Stimulated activated CD4-positive, alpha-beta T cell treated with anti-CD3 and anti-CD28 coated beads, Interleukin-4, amount 100 ng/mL, for 1 hour (primary cell): ENCODE data around the gene ARHGAP22.

Experiments
- DNase-seq: peaks from one replicate; pipeline ENCODE4 v3.0.0-alpha.2; 2020

Gene ARHGAP22

DNA sequence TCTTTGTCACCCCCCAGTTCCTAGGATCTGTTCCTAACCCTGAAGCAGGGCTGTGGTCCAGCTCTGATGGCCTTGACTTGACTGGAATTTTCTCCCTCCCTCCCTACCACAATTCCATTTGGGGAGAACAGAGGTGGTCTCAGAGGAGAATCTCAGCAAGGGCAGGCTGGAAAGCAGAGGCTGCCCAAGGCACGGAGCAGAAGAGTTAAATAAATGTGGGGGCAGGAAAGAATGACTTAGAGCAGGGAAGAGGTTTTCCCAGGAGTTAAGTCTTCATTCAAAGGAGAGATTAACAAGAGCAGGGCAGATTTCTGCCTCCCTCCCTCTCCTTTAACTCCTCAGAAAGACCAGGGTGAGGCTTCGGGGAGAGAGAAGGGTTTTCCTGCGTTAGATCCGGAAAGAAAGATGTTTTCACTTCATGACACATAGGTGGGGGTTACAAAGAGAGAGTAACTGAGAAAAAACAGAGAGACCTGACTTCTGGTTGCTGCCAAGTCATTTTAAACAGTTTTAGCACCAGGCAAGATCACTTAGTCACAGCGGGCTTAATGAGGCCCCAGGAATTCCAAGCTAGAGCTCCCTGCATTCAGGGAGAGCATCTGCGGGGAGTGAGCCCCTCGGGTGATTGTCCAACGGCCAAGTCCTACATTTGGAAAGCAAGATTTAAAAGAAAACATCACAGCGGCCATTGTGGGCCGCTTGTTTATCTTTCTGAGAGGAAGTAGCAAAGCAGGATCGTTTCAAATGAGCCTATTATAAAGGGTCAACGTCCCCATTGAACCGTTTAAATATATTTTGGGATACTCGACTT is 78.7 kb downstream of the ARHGAP22 start:
- no peak for DNase-seq

DNA sequence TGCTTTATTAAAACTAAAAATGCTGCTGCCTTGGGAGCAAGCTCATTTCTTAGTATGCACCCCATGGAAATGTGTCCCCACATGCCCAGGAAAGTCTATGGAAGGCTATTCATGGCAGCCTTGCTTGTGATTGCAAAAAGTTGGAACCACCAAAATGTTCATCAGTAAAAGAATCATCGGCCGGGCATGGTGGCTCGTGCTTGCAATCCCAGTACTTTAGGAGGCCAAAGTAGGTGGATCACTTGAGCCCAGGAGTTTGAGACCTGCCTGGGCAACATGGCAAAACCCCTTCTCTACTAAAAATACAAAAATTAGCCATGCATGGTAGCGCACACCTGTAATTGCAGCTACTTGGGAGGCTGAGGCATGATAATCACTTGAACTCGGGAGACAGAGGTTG is 79.8 kb downstream of the ARHGAP22 start:
- no peak for DNase-seq

DNA sequence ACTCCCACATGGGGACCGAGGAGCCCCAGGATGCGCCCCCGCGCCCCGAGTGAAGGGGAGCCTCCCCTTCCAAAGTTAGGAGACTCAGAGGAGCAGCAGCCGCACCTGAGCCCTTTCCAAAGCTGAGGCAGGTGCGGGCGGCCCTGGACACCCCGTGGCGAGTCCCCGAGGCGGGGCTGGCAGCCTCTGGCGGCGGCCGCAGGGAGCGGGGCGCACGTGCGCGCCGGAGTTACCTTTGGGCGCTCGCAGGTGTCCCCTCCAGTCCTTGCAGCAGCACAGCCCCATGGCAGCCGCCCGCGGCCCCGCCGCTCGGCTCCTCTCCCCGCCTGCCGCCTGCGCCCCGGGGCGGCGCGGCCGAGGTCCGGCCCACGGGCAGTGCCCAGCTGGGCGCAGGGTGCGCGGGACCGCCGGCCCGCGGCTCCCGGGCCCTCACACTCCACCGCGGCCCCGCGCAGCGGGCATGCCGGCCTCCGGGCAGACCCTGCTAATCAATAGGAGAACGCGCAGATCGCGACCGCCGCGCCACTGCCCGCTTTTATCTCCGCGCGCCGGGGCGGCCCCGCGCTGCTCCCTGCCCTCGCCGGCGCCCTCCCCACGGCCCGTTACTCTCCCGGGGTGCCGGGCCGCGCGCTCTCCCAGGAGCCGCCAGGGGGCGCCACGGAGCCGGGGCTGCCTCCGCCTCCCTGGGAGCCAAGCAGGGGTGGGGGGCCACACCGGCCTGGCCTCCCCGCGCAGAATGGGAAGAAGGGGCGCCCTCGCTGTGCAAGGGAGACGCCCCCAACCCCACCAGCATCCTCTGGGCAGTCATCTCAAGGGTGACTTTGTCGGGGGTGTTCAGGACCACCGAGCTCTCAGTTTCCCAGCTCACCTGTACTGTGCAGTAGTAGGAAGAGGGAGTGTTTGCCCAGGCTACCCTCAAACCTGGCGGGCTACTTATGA is 80.8 kb downstream of the ARHGAP22 start:
- DNase-seq = no peak

DNA sequence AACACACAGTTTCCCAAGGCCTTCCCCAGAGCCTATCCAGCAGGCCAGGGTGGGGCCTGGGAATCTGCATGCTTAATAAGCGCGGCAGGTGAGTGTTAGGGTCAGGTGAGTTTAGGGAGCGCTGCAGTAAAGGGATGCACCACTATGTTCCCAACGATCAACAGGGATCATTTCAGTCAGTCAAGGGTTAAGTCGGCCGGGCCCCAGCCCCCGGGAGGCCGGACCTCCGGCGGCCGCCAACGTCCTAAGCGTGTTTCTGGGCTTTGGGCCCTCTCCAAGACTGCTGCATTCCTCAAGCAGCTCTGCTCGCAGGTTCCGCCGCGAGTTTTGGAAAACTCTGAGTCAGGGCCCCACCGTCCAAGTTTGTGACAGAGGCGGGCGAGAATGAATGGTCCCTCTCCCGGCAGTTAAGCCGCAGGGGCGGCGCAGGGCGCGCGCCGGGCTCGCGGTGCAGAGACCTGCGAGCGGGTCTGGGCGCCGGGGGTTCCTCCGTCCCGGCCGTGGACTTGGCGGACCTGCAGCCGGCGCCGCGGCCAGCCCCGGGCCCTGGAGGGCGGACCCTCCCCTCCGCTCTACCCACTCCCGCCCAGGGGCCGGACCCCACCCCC is 81.6 kb downstream of the ARHGAP22 start:
- DNase-seq = no peak

DNA sequence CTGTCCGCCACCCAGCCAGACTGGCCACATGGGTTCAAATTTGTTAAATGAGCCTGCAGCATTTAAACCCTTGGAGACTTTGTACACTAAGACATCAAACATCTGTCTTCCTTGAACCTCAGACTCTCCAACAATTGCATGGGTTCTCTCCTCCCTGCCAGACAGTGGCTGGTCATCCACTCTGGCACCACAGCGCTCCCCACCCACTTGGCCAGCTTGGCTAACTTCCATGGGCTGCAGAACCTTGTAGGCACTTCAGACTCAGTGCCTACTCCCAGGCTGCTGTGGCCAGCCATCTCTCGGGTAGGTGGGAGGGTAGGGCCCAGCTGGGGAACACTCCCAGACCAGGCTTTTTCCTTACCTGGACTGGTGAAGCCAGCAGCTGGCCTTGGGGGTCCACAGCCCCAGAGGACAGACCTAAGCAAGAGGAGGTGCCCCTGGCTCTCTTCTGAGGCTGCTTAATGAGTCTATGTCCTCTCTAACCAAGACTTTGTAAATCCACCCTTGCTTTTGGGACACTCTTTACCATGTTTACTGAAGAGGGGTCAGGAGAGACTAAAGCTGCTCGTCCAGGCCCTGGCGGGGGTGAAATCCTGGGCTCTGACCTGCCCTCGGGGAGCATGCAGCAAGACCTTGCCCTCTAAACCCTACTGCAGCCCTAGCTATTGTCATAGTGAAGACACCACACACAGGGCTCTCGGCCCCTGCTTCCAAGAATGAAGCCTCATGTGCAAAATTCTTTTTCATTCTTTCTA is 82.7 kb downstream of the ARHGAP22 start:
- no peak for DNase-seq

DNA sequence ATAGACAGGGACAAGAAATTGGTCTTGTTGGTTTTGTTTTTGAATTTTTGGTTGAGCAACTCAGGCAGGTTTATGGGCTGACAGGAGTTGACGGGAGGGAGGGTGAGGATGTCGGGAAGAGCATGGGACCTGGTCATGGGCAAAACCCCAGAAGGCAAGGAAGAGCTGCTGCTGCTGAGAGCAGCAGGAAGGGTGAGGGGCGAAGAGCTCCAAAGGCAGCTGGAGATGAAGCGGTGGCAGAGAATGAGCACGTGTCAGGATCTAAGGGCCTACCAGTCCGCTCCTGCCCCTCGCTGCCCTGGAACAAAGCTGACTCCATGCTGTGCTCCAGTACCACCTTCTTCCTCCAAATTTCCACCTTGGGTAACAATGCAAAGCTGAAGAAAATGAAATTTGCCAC is 84.3 kb downstream of the ARHGAP22 start:
- no peak for DNase-seq

DNA sequence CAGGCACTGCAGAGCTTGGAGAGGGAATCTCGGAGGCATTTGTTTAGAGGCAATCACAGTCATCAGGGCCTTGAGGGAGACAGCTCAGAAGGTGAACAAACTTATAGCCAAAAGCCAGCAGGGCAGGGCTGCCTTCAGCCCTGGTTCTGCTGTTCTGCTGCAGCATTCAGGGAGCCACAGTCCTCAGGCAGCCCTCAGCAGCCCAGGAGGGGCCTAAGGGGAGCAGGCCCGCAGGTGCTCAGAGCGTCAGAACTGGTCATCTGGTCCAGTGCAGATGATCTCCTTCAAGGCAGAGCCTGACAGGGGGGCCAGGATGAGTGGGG is 84.7 kb downstream of the ARHGAP22 start:
- DNase-seq = no peak

DNA sequence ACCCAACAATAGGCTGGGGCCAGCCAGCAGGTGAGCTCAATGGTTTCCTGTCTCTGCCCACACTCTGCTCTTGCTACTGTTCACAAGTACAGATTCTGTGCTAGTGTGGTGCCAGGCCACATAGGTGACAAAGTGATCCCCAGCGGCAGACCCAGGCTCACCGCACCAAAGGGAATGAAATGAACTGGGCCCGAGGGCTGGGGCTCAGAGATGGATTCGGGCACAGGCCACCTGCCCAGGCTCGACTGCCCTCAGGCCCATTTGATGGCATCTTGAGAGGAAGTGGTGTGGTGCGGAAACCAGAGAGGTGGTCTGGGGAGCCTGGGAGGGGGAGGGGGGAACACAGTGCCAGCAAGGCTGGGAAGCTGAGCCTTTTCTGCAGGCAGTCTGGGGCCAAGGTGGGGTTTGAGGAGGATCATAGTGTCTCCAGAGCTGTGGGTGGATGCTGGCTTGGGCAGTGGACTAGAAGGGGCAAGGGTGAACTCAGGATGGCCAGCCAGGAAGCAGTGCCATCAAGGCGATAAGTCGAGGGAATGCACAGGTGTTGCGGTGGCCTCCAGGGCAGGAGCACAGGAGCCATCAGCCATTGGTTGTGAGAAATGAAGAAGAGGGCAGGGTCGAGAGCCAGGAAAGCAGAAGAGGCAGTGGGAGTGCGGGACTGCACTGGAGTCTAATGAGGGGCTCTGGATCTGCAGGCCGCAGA is 85.2 kb downstream of the ARHGAP22 start:
- no peak for DNase-seq

DNA sequence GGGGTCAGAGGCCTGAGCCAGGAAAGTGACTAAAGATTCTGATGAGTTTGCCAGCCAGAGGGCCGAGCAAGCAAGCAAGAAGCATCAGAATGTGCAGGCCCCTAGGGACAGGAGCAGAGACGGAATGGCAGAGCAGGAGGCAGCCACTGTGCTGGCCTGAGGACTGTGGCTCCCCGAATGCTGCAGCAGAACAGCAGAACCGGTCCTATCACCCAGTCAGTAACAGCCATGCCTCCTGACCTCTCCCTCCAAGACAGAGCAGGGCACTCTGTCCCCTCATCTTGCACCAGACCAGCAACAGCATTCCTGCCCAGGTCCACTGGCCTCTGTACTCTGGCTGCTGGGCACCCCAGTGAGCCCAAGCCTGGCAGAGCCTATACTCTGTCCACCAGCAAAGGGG is 85.9 kb downstream of the ARHGAP22 start:
- no peak for DNase-seq

DNA sequence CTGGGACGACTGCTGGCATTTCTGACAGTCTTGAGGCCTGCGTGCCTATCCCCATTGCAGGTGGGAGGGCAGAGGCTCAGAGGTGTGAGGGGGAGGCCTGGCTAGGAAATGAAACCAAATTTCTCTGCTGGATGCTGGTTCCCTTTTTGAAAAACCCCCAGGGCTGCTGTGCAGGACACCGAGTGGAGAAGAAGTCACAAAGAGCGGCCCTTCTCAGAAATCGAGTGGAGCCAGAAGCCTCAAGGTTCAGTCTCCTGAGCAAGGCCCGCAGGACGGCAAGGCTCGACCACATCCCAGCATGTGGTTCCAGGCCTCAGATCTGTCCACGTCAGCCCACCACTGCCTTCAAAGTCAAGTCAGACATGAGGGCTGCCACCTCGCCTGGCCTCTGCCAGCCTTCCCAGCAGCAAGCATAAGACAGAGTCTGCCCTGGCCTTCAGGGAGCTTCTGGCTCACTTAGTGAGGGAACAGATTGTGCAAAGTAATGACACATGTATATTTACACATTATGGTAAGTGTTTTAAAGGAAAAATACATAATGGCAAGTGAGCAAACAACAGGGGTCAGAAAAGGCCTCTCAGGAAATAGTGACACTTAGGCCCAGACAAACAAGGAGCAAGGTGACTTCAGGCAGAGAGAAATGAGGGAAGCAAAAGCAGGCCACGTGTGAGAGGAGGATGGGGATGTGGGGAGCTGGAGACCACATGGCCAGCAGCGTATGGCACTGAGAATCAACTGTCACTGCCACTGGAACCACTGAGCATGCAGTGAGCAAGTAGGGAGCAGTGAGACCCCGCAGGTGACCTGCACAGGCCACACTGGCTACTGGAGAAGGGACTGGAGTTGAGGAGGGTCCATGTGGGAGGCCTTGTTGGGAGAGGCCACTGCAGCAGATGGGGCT is 86.7 kb downstream of the ARHGAP22 start:
- DNase-seq = no peak

DNA sequence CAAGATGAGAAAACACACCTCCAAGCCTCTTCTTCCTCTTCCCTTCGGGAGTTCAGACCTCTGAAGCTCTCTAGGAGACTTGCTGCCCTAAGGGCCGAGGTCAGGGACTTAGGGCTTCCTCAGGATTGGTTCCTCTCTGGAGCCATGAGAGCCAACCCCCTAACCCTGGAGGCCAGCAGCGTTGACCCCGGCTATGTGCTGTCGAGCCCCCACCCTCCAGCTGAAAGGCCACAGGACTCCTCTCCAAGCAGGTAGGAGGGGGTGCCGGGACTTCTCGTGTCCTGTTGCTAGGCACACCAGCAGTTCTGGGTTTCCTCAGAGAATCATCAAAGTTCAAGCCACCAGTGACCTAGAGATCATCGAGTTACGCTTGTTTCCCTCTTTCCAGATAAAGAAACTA is 87.4 kb downstream of the ARHGAP22 start:
- DNase-seq = no peak

DNA sequence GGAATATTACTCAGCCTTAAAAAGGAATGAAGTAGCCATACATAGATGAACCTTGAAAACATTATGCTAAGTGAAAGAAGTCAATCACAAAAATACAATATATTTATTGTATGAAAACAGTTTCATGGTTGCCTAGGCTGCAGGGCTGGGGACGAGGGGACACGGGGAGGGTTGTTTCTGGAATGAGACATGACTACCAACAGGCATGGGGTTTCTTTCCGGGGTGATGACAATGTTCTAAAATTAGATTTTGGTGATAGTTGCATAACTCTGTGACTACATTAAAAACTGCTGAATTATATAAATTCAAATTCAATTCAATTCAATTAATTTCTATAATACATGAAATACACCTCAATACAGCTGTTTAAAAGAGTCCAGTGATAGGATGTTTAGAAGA is 88.0 kb downstream of the ARHGAP22 start:
- no peak for DNase-seq

DNA sequence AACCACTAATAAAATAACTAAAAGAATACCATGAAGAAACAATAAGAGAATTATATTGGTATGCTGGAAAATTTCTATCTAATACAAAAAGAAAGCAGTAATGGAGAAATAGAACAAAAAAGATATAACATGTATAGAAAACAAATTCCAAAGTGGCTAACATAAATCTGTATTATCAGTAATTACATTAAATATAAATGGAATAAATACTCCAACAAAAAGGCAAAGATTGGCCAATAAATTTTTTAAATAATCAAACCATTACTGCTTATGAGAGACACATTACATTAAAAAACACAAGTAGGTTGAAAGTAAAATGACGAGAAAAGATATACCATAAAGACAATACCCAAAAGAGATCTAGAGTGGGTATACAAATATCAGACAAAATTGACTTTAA is 90.0 kb downstream of the ARHGAP22 start:
- DNase-seq = no peak

DNA sequence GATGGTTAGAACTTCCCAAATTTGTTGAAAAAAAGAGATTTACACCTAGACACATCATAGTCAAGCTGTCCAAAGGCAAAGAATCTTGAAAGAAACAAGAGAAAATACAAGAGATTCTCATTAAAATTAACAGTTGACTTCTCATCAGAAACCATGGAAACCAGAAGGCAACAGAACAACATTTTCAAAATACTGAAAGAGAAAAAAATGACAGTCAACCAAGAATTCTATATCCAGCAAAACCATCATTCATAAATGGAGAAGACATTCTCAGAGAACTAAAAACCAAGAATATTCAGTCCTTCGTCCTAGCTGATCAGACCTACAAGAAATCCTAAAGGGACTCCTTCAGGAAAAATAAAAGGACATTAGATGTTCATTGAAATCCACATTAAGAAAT is 90.6 kb downstream of the ARHGAP22 start:
- DNase-seq = no peak

DNA sequence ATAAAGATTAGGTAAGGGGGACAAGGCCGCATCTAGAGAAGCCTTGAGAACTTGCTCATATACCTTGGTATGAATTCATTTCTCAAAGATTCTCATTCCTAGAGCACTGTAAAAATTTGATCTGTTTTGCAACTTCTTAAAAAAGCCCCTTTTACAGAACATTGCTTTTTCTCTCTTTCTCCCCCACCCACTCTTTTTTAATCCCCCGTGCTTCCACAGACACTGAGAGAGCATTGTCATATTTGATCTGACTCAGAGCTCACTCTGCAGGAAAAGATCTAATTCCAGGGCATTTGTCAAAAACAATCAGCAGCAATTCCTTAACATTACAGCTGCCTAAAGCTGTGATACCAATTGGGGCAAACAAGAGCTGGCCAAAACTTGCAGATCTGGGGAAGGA is 92.0 kb downstream of the ARHGAP22 start:
- DNase-seq = no peak

DNA sequence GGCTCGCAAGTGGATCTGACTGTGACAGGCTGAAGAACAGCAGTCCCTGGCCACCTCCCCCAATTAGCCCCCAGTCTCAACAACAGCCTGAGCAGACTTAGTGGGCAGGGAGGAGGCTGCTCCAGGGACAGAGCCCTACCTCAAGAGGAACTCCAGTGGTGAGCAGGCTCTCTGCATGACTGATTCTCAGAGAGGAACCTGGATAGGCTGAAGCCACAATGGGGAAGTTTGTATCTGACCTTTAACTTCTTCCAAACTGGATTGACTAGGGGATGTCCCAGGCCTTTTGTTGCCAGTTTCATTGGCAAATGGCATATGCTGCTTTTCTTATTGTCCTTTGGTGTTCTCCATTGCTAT is 93.0 kb downstream of the ARHGAP22 start:
- no peak for DNase-seq

DNA sequence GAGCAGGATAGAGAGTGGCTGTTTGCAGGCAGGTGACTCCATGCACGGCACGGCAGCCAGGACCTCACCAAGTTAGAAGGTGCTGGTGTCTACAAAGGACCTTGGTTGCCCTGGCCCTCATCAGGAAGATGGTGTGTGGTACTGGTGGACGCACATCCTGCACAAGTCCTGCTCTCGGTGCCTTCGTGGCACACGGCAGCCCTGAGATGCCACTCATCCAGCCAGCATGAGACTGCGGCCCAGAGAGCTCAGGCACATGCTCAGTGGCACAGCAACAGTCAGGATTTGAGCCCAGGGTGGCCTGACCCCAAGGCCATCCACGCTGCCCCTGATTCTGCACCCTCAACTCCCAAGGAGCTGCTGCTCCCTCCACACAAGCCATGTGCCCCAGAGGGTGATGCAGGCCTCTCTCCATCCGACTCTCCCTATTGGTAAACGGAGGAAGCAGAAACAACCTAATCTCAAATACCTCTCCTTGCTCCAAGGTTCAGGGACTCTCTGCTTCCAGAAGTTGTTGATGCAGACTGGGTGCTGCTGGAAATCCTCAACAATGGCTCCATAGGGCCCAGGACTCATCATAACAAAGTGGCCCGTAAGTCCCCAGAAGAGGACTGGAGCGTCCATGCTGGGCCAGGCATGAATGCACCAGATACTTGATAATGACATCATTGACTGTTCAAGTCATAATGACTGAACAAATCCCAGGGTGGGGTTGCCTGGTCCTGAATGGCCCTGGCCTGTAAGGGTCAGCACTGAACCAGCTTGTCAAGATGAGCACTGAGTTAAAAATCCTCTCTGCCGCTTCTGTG is 93.6 kb downstream of the ARHGAP22 start:
- no peak for DNase-seq

DNA sequence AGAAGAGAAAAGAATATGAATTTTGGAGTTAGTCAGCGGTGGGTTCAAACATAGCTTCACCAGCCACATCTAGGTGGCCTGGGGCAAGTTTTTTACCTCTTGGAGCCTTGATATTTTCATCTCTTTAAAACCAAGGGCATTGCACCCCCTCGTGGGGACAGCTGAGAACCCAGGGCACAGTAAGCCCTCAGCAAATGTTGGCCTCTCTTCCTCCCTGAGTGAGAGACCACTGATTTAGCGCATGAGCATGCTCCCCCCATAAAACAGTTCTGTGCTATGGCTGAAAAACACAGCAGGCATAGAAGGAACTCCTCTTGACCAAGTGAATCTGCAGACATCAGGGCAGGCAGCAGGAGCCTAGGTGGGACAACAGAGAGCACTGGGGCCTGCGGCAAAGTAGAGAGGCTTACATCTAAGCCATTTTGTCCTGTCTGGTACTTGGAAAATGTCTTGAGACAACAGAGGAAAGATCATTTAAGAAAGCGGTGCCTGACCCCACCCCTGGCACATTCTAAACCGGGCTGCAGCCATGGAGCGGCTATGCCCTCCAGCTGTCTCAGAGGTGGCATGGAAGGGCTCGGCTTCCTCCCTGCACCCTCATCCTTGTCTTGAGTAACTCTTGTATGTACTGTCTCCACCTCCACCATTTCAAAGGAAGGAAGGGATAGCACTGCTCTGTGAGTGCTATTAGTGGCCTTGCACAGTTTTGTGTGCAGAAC is 94.7 kb downstream of the ARHGAP22 start:
- DNase-seq = no peak
